HG02885 (cell line): ENCODE results near the gene ASCL2.

Source experiments
- ATAC-seq: cut with Tn5 transposase; IDR thresholded peaks from one replicate; pipeline ENCODE4 v1.9.1; 2021; ENCODE audit warnings: mild to moderate bottlenecking; ENCODE audit not compliant: unreplicated experiment, poor library complexity

The ASCL2 gene

GRCh38 chr11:2309251-2310072 is 39.1 kb upstream of the ASCL2 start:
- ATAC-seq: no peak

- no peak for ATAC-seq
These were observed 38.3 kb upstream of the ASCL2 start for GRCh38 chr11:2308713-2309112.

GRCh38 chr11:2307501-2308331 is 37.3 kb upstream of the ASCL2 start:
- no peak for ATAC-seq

- ATAC-seq: no peak
These were observed 36.6 kb upstream of the ASCL2 start for GRCh38 chr11:2306877-2307500.

- no peak for ATAC-seq
These were observed 36.0 kb upstream of the ASCL2 start for GRCh38 chr11:2306452-2306823.

- no peak for ATAC-seq
These were observed 35.5 kb upstream of the ASCL2 start for GRCh38 chr11:2305788-2306451.

GRCh38 chr11:2305140-2305778 is 34.9 kb upstream of the ASCL2 start:
- no peak for ATAC-seq

GRCh38 chr11:2304506-2305139 is 34.2 kb upstream of the ASCL2 start:
- no peak for ATAC-seq

GRCh38 chr11:2303627-2304505 is 33.5 kb upstream of the ASCL2 start:
- no peak for ATAC-seq

GRCh38 chr11:2302896-2303626 is 32.7 kb upstream of the ASCL2 start:
- no peak for ATAC-seq

GRCh38 chr11:2302306-2302895 is 32.0 kb upstream of the ASCL2 start:
- no peak for ATAC-seq

- ATAC-seq: no peak
These were observed 31.4 kb upstream of the ASCL2 start, which contains the start of the genes C11orf21 and TSPAN32 for GRCh38 chr11:2301631-2302305. Gene C11orf21, minus strand, starts transcription at chr11:2301918. Its CDS starts 110 bp downstream, at chr11:2301808. Gene TSPAN32, plus strand, starts transcription at chr11:2302013. Its CDS starts 137 bp downstream, at chr11:2302150.

- no peak for ATAC-seq
These were observed 30.7 kb upstream of the ASCL2 start for GRCh38 chr11:2300936-2301630.

- no peak for ATAC-seq
These were observed 30.0 kb upstream of the ASCL2 start for GRCh38 chr11:2300290-2300935.

- ATAC-seq: no peak
These were observed 29.4 kb upstream of the ASCL2 start for GRCh38 chr11:2299773-2300172.
